Measurements from ENCODE around the gene ATG9A.

Gene ATG9A

GRCh38 chr2:219252084-219252483, 22.6 kb upstream of the ATG9A start:
- no peak for DNase-seq

GRCh38 chr2:219251656-219252055, 22.2 kb upstream of the ATG9A start:
- DNase-seq, result no peak

DNA sequence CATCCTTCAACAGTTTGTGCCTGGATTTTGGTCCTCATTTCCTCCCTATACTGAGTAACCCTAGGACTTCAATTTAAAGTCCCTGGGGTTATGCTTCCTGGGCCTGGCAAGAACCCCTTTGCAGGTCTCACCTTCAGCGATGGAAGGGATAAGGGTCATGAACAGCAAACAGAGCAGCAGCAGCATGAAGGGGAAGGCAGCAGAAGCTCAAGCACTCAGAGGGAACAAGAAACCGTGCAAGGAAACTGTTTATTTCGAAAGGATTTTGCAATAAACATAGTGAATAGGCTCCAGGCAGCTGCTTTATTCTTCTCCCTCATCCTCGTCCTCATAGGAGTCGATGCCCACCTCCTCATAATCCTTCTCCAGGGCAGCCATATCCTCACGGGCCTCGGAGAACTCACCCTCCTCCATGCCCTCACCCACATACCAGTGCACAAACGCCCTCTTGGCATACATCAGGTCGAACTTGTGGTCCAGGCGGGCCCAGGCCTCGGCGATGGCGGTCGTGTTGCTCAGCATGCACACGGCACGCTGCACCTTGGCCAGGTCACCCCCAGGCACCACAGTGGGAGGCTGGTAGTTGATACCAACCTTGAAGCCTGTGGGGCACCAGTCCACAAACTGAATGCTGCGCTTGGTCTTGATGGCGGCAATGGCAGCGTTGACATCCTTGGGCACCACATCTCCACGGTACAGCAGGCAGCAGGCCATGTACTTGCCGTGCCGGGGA, 20.8 kb upstream of the ATG9A start:
- DNase-seq, result no peak

DNA sequence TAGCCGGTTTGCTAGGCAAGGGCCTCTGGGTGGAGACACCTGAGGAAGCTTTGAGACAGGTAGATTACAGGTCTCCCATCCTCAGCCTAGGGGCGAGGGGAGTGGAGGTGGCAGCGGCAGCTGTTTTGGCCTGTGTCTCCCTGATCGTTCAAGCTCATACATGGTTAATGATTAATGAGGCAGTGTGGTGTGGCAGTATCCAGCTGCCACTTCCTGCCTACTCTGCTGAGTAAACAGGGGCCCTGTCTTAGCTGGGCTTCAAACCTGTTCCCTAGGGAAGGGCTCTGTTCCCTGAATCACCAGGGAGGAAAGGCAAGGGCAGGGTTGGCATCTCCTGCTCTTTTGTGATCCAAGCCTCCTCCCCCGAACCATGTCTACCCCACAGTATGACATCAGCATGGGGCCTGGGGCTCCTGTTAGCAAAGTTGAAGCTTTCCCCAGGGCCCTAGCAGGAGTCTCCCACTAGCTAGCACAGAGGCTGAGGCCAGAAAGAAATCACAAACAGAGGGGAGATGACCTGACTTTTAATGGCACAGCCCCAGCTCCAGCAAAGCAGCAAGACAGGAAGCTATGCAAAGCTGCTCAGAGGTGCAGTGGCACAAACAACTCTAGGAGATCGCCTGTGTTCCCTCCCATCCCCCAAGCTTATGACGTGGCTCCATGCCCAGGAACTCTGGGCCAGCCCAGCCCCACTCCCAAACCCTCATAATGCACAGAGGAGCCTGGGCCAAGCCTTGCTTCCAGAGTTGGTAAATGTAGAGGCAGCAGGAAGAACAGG, 20.0 kb upstream of the ATG9A start:
- no peak for DNase-seq

DNA sequence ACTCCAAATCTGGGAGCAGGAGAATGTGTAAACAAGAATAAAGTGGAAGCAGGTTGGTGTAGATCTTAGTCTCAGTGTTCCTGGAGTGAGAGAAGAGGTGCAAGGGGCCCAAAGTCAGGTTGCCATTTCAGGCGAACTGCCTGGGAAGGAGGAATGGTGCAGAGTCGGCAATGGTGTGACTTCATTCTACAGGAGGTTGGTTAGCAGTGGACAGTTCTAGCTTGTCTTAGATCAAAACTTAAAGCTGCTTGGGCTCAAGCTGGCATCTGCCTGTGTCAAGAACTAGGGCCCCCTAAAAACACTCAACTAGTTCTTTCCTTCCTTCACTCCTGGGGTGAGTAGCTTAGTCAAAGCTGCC, 19.4 kb upstream of the ATG9A start:
- DNase-seq, result no peak

GRCh38 chr2:219247678-219248642, 18.5 kb upstream of the ATG9A start:
- no peak for DNase-seq

GRCh38 chr2:219246559-219246958, 17.1 kb upstream of the ATG9A start:
- DNase-seq, result no peak

GRCh38 chr2:219245899-219246230, 16.4 kb upstream of the ATG9A start:
- no peak for DNase-seq

DNA sequence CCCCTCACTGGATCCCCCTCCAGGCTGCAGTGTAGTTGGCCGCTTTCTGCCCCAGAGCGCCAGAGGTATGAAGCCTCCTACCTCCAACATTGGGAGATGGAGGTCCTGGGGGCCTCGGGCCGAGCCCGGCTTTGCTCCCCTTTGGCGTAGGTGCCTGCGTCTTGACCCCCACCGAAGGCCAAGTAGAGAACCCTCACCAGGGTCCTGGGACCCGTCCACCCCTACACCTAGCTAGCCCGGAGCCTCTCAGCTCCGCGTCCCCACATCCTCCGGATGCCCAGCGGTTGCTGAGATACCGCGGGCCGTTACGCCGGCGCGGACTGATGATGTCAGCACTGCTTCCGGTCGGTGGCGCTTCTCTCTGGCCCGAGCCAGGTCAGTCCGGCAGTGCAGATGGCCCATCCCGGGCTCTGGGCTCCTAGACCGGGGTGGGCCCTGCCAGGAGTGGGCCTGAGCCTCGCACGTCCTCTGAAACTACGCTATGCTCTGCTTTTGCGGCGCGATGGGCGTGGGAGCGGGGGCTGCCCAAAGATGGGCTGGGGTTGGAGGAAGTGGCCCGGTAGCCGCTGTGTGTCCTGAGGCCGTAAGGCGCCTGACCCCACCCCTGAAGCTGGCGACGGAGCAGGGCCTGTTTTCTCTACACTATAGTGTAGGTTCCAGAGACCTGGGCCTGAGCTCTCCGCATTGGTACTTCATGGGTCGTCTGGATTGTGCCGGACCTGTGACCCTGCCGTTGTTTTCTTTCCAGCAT, 15.9 kb upstream of the ATG9A start, which contains the start of the genes GLB1L and STK16:
GLB1L (minus strand) TSS at position 297 of the 751 bp plus-strand sequence. CDS start 1,871 bp downstream, outside the sequence.
STK16 (plus strand) TSS at position 332 of the 751 bp plus-strand sequence. CDS start 521 bp downstream, outside the sequence.
- DNase-seq, result peak; percentile 65

- no peak for DNase-seq
Measured at GRCh38 chr2:219244789-219245147, 15.3 kb upstream of the ATG9A start.

GRCh38 chr2:219243291-219243761, 13.9 kb upstream of the ATG9A start:
- DNase-seq, result no peak

DNA sequence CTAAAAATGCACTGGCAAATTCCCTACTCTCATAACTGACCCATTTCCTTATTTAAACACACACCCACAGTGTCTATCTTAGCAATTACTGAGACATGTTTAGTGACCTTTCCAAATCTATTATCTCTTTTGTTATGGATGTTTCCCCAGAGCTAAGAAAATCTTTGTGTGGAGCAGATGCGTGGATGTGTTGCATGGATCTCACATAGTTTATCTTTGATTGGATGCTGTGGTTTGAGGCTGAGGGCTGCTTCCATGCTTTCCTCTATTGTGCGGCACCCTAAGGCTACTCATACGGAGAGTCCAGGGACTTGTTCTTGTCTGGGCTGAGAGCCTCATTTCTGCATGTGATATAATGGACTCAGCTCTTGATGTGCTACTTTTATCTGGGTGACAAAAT, 4.9 kb upstream of the ATG9A start:
- DNase-seq, result no peak

- no peak for DNase-seq
Measured at GRCh38 chr2:219230059-219230540, 664 bp upstream of the ATG9A start.

DNA sequence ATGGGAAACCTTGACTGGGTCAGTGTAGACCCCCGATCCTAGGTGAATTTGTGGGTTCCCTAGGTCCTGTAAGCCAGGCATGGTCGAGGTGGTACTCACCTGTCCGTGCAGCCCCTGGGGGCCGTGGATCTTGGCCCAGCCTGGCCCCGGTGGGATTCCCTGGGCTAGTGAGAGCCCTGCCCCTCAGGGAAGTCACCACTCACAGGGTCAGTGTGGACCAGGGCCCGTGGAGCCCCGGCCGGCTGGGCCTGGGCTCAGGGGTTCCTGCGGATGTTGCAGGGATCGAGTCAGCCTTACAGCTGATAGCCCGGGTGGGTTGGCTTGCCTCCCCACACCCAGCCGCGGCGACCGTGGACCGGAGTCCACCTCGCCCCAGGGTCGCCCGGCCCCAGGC, 528 bp downstream of the ATG9A start:
- no peak for DNase-seq

GRCh38 chr2:219228041-219228910, 1.2 kb downstream of the ATG9A start:
- no peak for DNase-seq

GRCh38 chr2:219225350-219225749, 4.1 kb downstream of the ATG9A start:
- DNase-seq, result no peak

DNA sequence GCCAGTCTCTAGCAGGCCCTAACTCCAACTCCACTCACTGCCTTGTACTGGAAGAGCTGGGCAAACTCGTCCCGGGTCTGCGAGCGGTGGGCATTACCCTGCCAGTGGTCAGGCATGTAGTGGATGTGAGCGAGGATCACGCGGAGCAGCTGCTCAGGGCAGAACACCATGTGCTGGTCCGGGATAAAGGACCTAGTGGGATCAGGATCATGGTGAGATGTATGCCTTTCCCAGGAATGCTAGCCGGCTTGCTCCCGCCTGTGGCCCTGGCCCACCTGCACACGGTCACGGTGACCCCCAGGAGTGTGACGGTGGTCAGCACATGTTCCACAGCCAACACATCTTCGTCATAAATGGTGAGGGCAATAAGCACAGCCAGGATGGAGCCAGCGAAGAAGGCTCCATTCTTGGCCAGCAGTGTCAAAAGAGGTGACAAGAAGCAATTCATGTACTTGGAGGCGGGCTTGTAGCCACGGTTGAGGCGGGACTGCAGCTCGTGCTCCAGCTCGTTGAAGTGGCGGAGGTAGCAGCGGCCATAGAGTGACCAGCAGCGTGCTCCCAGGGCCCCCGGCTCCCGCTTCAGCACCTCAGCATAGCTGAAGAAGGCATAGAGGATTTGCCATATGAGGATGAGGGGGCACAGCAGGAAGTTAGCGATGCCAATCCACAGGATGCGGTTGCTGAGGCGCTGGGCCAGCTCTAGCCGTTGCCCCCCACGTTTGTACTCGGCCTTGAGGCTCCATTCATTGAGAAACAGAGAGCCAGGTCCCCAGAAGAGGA, 5.4 kb downstream of the ATG9A start:
- DNase-seq, result no peak

GRCh38 chr2:219221957-219222518, 7.4 kb downstream of the ATG9A start:
- DNase-seq, result no peak

- no peak for DNase-seq
Measured at GRCh38 chr2:219220652-219221402, 8.6 kb downstream of the ATG9A start.

Data from DMS79 (cell line).